Measurements from ENCODE around the gene SLC49A3. TPM values are rescaled to one million over a fixed set of nuclear protein-coding genes. Genes with fewer than 3 reads are reported as not detected.

Gene SLC49A3
- total and polyA plus RNA-seq, 2 of the 8 experiments (the other 6 are each of a cell fraction or from before 2014, with no cell fraction given), result 5.0 to 8.8 TPM

DNA sequence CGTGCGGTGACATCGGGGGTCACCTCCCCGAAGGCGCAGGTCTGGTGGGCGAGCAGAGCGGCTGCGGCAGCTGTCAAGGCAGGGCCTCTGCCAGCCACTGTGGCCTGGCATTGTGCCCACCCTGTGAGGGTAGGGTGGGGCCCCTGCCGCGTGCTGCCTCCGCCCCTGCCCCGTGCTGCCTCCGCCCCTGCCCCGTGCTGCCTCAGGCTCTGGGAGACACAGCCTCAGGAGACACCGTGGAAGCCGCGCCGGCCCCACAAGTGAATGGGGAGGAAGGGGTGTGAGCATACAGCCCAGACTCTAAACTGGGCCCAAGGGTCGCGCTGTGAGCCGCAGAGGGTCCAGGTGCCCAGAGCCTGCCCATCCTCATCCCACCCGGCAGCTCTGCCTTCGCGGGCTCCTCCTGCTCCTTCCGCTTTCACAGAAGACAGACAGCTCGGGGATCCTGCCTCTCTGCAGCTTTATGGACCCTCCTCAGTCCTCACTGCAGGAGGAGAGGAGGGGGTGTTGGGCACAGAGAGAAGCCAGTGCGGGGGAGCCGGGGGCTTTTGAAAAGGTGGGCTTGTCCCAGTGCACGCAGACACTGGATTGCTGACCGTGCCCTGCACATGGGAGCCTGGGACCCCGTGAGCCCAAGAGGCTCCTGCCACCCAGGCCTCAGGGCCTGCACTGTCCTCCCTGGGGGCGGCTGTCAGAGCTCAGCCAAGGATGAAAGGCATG is 44.1 kb upstream of the SLC49A3 start:
- H2AK5ac ChIP-seq (ENCODE audit: low read depth, low read length), result no peak overlapping the region
- no peak overlapping the region for H3K4me3 ChIP-seq (ENCODE audit: extremely low read depth in 1 of 4, insufficient read depth in 2 of 4, low read depth in 3 of 4, low read length in 4 of 4)
- peaks cover 0 to 5% of the 10 kb centered on the region in 2 experiments; a peak in 1 of 4 replicates for H3K79me2 ChIP-seq (ENCODE audit: control insufficient read depth in 1 of 2, insufficient read depth in 2 of 2, low read length in 2 of 2)
- H2BK20ac ChIP-seq (ENCODE audit: low read length), result no peak overlapping the region
- H2BK12ac ChIP-seq (ENCODE audit: low read depth, low read length), result no peak overlapping the region
- no peak overlapping the region for H3K4me2 ChIP-seq (ENCODE audit: insufficient read depth in 1 of 2, low read depth in 2 of 2, low read length in 2 of 2)
- no peaks in the 10 kb centered on the region for H3K27me3 ChIP-seq (replicated peaks in 1 of 4; ENCODE audit: control insufficient read depth in 3 of 4, extremely low read depth in 1 of 4, insufficient read depth in 3 of 4, low read length in 3 of 4)
- no peak overlapping the region for H2BK15ac ChIP-seq (ENCODE audit: low read length)
- H3K36me3 ChIP-seq (ENCODE audit: control insufficient read depth in 2 of 4, insufficient read depth in 4 of 4, low read length in 3 of 4), result peaks cover 23 to 54% (median 36%) of the 10 kb centered on the region in 4 experiments
- H3K27ac ChIP-seq (ENCODE audit: low read depth, low read length), result no peak overlapping the region
- DNase-seq (ENCODE audit: low read depth in 1 of 2, low spot score in 2 of 2), result no peak
- no peak for FAIRE-seq
- TF ChIP-seq, protein P1, sequence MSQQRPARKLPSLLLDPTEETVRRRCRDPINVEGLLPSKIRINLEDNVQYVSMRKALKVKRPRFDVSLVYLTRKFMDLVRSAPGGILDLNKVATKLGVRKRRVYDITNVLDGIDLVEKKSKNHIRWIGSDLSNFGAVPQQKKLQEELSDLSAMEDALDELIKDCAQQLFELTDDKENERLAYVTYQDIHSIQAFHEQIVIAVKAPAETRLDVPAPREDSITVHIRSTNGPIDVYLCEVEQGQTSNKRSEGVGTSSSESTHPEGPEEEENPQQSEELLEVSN (IDR thresholded peaks at IDR 0.05), result no peak
- TF ChIP-seq, protein P2, sequence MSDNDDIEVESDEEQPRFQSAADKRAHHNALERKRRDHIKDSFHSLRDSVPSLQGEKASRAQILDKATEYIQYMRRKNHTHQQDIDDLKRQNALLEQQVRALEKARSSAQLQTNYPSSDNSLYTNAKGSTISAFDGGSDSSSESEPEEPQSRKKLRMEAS (IDR thresholded peaks at IDR 0.05), result no peak
- TF ChIP-seq CBX5 (IDR thresholded peaks at IDR 0.05; ENCODE audit: low read depth, low read length) (no peak), NRF1 (IDR thresholded peaks at IDR 0.05; ENCODE audit: low read depth, low read length) (no peak), EGR1 (IDR thresholded peaks at IDR 0.05; ENCODE audit: borderline replicate concordance, low read depth, low read length) (no peak), KDM5A (IDR thresholded peaks at IDR 0.05; ENCODE audit: low read length) (no peak), BCL11A (IDR thresholded peaks at IDR 0.05; ENCODE audit: low read depth in 2 of 2, low read length in 2 of 2) (no peak), FOSL1 (IDR thresholded peaks at IDR 0.05; ENCODE audit: insufficient read depth, low read depth, low read length) (no peak), GTF2F1 (IDR thresholded peaks at IDR 0.05; ENCODE audit: borderline replicate concordance, low read depth, low read length) (no peak), SP4 (IDR thresholded peaks at IDR 0.05; ENCODE audit: low read length) (no peak), SIN3A (conservative IDR thresholded peaks at IDR 0.05 in 1 of 2, IDR thresholded peaks at IDR 0.05 in 1 of 2; ENCODE audit: low read depth in 1 of 2, low read length in 2 of 2) (no peak), ZNF274 (IDR thresholded peaks at IDR 0.05; ENCODE audit: borderline replicate concordance, extremely low read depth, low read length) (no peak)
- no peak overlapping the region for H3K23ac ChIP-seq (ENCODE audit: insufficient read length)
- H3K9me3 ChIP-seq (ENCODE audit: insufficient read depth in 2 of 2, low read depth in 1 of 2, low read length in 1 of 2), result peaks cover 0 to 5% of the 10 kb centered on the region in 2 experiments; a peak in 1 of 4 replicates
- no peak overlapping the region for H2BK120ac ChIP-seq (replicated peaks; ENCODE audit: low read depth, low read length)
- H3K4me1 ChIP-seq (replicated peaks in 1 of 4; ENCODE audit: control insufficient read depth in 3 of 4, insufficient read depth in 4 of 4, low read length in 3 of 4), result no peaks in the 10 kb centered on the region
- no peak overlapping the region for H4K5ac ChIP-seq (ENCODE audit: insufficient read length, low read depth, low read length)
- H3K56ac ChIP-seq (replicated peaks; ENCODE audit: insufficient read length, low read depth, low read length), result no peak overlapping the region
- H3K4ac ChIP-seq (replicated peaks; ENCODE audit: insufficient read length, low read depth, low read length), result no peak overlapping the region
- H2BK5ac ChIP-seq (ENCODE audit: low read depth, low read length), result no peak overlapping the region
- H3K9ac ChIP-seq (replicated peaks in 1 of 4; ENCODE audit: extremely low read depth in 1 of 4, low read depth in 3 of 4, low read length in 3 of 4), result no peak overlapping the region
- H2AFZ ChIP-seq (ENCODE audit: low read length), result no peak overlapping the region
- no peaks in the 10 kb centered on the region for H3K23me2 ChIP-seq (ENCODE audit: low read depth, low read length)
- ChIA-PET POLR2A (ENCODE audit: partially characterized antibody) (no interaction called here), CTCF (ENCODE audit: partially characterized antibody) (interaction anchor here (0.9 to 2.5 kb wide), 2 partner anchors 9 to 58 kb away, joined by 3 to 13 read pairs; partner anchors contain the start of gene MYL5)
- peaks cover 9 to 19% of the 10 kb centered on the region in 2 experiments for H4K20me1 ChIP-seq (replicated peaks in 1 of 2; ENCODE audit: control insufficient read depth in 1 of 2, insufficient read depth in 2 of 2, low read length in 2 of 2)
- H3K79me1 ChIP-seq (ENCODE audit: low read depth, low read length), result peaks cover 5% of the 10 kb centered on the region
- H3K14ac ChIP-seq (ENCODE audit: insufficient read length), result no peak overlapping the region
- WGBS, 2 experiments (ENCODE audit: extremely low coverage in 1 of 2, insufficient coverage in 1 of 2, insufficient read length in 1 of 2, insufficient replicate concordance in 2 of 2, low coverage in 1 of 2, low lambda C conversion rate in 2 of 2, missing lambda C conversion rate in 1 of 2), result 95% methylated on average over 27 of the region's 32 CpGs; no CpG with 5 or more reads in 1 of the 2 experiments
- H4K91ac ChIP-seq (replicated peaks; ENCODE audit: insufficient read length, low read length), result no peak overlapping the region
- H3K18ac ChIP-seq (ENCODE audit: extremely low read depth, low read length), result no peak overlapping the region
- H4K8ac ChIP-seq (ENCODE audit: extremely low read depth, insufficient read depth, low read length), result no peak overlapping the region; the same call in 1 of the 2 replicates

Data from H1 (cell line).